GM18861 (cell line): Measurements from ENCODE around the gene ADORA1.

ENCODE experiments used
- ATAC-seq: cut with Tn5 transposase; IDR thresholded peaks from one replicate; pipeline ENCODE4 v1.9.1; 2021; ENCODE audit not compliant: unreplicated experiment

ADORA1 gene

DNA sequence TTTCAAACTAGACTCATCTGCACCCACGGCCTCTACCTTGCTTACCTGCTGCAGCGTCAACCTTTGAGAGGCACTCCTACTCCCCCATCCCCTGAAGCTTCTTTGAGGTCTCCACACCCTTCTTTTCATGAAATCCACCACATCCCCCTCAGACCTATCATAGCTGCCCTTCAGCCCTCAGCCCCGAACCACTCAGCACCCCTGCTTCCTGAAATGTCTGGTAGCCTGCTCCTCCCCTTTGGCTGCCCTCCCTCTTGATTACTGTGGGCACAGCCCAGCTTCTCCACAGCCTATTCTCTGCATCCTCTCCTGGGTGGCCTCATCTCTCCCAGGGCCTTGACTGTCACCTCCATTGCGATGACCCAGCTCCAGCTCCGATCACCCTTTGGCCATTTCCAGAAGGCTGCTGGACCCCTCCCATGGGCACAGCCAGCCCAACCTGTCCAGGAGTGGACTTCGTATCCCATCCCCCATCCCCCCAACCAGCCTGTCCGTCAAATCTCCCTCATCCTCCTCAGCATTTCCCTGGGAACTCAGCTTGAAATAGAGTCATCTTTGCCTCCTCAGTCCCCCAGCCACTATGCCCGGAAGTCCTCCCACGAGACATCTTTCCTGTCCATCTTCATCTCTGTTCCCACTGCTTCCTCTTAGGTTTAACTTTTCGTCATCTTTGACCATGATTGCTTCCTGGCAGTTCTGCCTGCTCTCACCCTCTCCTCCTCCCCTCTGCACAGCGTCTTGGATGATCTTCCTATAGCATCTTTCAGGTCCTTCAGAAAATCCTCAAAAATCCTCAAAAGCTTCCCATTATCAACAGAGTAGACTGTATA is 6.1 kb upstream of the ADORA1 start:
- ATAC-seq = no peak

DNA sequence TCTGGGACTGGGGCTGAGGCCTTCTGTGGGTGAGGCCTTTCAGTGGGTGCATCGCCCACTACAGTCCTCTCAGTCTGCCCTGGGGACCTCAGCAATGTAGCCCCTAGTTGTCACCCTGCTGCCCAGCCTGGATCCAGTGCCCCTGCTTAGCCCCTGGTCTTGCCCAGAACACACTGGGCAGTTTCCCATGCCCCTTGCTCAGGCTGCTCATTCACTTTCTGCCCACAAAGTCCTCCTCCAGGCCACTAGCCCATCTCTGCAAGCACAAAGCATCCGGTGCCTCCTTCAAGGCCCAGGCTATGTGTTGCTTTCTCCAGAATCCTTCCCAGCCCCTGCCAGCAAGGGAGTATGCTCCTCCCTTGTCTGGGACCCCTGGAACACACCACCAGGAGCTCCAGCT is 5.4 kb upstream of the ADORA1 start:
- no peak for ATAC-seq

DNA sequence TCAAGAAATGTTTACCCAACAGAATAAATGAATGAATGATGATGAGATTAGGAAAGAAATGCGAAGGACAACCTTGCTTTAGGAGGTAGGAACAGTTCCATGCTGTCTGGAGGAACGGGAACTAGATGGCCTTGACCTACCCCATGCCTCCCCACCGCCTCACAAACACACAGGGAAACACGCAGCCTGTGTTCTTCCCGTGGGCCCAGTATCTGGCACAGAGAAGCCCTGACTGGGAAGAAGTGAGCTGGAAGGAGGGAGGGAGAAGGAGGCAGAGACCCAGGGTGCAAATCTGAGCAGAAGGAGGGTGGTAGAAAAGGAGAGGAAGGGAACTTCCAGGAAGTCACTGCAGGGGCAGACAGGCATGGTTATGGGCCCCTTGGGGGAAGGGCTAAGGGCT is 3.5 kb upstream of the ADORA1 start:
- ATAC-seq = no peak

DNA sequence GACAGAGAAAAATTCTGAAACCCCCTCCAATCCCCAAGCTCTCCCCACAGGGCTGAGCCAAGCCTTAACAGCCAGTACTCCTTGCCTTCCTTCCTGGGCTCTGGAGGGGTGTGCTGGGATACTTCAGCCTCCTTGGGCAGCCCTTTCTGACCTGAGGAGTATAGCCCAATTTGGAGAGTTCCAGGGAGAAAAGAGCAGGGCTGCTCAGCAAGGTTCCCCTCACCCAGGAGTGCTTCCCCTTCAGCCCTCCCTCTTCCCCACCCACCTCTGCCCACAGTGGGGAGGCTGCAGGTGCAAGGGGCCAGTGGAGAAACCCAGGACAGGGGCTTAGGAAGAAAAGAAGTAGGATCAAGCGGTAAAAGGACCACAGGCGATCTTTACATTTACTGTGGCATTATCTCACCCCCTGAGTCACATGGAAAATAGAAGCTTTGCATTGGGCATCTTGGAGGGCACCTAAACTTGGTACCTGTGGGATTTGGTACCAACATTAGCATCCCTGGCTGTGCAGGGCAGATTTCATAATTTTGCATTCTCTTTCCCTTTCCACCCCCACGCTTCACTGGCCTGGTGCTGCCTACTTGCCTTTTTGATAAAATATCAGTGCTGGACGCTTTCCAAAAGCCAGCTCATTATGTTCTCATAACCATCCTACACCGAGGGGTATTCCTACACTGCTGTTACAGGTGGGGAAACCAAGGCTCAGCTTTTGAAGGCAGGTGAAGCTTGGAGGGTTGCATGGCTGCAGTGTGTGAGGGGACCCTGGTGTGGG is 2.8 kb upstream of the ADORA1 start:
- ATAC-seq = no peak

DNA sequence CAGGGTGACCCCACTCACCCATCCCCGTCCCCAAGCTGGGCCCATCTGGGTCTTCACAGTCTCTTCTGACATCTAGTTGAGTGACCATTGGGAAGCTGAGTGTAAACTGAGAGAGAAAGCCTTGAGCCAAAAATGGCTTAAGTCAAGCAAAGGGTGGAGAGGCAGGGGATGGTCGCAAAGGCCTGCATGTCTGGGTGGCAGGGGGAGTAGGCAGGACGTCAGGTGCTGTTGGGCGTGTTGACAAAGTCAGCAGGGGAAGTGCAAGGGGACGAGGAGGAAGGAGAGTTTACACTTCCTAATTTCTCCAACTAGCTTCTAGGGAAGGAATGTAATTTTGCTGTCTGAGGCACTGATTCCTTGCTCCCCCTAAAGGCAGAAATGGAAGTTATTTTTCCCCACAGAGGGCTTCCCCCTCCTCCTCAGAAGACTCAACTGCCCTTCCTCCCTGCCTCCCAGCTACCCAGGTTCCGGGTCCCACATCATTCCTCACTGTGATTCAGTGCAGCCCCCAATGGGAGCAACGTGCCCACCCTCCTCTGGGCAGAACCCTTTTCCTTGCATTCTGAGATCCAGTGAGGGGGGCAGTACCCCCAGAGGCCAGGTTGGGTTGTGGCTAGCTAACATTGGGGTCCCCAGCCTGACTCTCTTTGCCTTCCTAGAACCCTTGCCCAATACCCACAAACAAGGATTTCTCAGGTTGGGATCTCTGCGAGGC is 1.2 kb upstream of the ADORA1 start:
- no peak for ATAC-seq

DNA sequence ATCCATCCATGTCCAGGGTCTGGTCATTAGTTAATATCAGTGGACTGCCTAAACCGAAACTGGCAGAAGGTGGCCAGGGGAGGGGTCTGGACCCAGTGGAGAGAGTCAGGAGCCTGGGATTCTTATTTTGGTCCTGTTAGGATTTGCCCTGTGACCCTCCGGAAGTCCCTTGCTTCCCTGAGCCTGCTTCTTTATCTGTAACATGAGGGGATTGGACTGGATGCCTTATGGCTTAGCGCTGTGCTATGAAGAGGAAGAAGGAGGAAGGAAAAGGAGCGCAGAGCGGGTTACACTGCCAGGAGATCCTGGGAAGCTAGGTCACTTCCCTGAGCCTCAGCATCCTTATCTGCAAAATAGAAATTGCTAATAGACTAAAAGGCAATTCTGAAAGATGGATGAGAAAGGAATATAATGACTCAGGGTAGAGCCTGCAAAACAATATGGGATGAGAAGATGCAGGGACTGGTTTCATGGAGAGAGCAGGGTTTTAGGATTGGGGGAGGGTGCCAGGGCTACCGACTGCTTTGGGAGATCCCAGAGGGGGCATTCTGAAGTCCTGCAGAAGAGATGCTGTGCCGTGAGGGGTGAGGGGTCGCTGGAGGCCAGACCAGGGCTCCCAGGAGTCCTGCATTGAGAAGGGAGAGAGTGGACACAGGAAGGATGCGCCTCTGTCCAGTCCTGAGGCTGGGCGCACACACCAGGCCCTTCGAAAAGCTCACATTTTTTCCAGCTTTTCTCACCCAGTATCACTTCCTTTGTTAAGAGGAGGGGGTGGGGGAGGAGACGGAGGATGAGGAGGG is 460 bp upstream of the ADORA1 start:
- no peak for ATAC-seq

DNA sequence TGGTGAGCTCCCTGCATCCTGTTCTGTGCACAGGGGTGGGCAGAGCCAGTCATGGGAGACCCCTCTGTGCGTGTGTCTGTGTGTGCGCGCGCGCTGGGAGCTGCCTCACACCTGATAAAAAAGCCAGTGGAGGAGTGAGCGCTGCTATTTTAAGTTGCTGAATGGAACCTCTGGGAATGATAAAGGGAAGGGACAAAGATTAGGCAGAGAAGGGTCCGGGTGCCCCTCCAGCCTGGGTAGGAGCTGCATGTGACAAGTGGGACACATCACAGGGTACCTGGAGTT is 847 bp downstream of the ADORA1 start:
- no peak for ATAC-seq

DNA sequence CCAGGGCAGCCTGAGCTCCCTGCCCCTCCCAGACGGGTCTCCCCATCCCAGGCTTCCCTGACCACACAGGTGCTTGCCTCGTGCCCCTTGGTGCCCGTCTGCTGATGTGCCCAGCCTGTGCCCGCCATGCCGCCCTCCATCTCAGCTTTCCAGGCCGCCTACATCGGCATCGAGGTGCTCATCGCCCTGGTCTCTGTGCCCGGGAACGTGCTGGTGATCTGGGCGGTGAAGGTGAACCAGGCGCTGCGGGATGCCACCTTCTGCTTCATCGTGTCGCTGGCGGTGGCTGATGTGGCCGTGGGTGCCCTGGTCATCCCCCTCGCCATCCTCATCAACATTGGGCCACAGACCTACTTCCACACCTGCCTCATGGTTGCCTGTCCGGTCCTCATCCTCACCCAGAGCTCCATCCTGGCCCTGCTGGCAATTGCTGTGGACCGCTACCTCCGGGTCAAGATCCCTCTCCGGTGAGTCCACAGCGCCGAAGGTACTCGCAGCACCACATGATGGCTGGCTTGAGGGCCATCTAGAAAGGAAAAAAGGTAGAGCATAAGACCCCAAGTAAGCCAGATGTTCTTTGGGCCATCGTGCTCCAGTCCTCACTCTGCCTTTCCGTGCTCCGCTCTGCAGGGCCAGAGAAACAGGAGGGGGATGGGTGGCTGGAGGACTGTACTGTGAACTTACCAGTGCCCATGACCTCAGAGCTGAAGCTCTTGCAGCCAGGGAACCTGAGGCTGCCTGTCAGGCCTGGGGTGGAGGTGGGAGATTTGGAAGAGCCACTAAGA is 1.4 kb downstream of the ADORA1 start:
- no peak for ATAC-seq

DNA sequence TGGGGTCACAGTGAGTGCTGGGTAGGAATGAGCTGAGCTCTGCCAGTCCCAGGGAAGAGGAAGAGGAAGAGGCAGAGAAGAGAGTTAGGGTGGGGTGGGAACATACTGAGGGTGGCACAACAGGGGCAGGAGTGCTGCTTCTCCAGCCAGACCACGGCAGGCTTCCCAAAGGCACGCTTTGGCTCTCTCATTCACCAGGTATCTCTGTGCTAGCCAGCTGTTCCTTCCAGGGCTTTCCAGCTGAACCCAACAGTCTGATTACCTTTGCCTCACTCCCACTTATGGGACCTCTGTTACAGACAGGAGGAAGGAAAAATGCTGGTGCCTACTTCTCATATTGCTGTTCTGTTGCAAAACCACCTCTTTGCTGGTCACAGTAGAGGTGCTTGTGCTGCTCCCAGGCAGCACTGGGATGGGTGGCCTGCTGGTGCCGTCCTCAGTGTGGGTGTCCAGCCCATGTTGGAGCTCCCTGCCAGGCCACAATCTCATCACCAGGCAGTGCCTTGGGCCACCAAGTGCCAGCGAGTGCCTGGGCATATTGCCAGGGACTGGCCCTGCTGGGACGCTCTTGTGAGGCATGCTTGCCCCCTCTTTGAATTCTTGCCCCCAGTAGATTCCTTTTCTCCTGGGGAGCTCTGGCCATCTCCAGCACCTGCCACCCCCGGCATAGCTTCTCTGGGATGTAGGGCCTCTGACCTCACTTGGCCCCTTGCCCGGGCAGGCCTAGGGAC is 2.1 kb downstream of the ADORA1 start:
- ATAC-seq = no peak

DNA sequence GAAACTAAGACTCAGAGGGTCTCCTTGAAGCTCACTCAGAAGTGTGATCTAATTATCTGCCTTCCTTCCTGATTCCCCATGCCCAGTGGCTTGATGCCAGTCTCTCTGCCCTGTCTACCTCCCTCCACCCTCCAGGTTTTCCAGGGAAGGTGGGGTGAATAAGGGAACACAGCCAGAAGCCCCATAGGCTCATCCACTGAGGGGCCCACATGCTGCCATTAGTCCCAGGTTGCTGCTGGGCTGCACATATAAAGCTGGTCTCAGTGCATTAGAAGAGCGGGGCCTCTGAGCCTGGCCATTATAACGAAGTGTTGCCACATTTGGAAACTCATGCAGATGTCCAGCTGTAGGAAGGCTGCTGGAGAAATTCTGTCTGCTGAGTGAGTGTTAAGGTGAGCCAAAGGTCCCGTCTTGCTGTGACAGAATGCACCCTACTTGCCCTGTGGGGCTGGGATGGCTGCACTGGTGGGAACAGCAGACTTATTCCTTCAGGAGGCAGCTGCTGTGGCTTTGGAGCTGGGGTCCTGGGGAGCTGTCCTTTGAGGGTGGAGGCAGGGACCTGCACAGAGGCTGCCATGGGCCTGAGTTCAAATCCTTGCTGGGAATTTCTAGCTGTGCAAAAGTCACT is 2.9 kb downstream of the ADORA1 start:
- ATAC-seq = no peak

DNA sequence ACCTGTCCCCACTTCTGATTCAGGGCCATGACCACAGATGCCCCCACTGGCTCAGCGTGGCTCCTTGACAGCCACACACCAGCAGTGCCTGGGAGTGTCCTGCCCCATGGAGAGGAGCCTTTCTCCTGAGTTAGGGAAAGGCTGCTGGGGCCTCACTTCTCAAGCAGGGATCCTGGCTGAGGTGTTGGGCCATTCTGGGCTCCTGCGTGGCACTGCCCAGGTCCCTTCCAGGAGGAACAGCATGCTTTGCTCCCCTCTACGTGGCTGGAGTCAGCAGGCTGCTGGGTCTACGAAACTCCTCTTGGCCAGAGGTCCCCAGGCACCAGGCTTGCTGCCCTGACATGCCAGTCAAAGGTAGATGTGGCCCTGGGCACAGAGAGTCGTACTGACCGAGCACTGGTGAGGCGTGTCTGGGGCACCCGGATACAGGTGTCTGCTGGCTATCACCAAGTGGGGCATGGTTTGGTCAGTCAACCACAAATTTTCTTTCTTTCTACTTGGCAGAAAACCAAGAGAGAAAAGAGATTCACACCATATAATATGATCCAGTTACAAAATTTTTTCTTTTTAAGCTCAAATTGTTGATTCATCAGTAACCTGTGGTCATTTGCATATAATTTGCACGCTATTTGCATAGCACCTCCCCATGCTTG is 4.1 kb downstream of the ADORA1 start:
- ATAC-seq = no peak

DNA sequence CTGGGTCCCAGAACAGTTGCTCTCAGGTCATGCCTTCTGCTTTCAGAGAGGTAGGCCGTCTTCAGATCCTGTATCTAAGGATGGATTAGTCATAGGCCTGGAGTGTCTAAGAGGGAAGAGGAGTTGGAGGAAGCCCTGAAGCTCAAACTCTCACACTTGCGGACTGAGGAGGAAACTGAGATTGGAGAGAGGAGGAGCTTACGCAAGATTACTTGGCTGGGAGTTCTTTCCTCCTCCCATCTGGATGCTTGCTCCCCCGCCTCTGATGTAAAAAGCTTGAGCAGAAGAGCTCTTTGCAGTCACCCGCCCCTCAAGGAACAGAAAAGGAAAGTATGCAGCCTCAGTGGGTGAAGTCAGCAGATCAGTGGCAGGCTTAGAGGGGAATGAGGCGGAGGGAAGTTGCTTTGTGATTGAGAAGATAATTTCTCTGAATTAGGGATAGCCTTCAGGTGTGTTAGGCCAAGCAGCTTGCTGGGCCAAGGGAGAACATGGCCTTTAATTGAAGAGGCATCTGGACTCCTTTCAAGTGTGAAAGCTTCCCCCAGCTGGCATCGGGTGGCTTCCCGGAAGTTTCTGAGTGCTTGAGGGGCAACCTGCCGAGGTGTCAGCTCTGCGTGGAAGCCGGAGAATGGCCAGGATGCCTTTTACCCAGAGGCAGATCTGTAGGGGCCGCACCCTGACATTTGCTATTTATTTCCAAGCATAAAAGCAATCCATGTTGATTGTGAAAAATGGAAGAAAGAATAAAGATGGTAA is 6.6 kb downstream of the ADORA1 start:
- no peak for ATAC-seq

DNA sequence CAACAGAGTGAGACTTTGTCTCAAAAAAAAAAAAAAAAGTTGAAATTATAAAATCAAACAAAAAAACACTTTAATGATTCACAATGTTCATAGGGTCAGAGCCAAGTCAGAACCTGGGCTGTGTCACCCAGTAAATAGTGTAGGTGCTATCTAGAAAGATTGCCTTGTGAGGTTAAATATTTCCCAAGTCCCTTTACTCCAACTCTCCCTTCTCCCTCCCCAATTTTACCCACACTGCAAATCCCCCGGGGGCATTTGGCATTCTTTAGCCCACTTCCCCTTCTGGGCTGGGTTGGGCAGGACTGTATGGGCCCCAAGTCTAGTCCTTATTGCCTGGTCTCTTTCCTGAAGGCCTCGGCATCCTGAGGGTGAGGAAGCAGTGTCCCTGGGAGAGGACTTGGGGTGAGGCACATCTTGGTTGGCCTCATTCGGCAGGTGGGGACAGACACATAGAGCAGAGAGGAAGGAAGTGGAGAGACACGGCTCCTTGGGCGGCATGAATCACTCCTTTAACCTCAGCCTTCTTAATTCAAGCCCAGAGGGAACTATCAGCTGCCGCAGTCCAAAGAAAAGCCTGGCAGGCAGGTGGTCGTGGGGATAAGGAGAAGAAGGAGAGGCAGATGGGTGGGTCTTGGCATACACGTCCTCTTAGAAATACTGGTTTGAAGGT is 8.2 kb downstream of the ADORA1 start:
- no peak for ATAC-seq

DNA sequence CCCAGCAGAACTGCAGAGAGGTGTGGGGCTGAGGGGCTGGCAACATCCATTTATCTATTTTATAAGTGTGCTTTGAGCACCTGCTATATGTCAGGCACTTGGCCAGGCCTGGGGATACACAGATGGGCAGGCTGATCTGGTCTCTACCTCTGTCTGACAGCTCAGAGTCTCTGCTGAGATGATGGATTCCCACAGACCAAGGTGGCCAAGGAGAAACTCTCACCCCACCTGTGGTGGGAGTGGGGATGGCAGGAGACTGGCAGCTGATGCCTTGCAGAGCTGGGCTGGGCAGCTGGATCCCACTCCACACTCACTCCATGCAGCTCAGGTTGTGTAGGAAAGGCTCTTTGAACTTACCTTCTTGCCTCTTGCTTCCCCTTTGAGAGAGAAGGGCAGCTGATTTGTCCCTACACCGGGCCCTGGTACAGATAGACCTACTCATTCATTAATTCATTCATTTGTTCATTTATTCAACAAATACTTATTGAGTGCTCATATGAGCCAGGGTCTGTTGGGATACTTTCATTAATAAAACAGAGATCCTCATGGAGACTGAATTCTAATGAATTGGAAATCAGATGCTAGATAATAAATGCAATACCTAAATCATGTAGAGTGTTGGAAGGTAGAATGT is 9.0 kb downstream of the ADORA1 start:
- no peak for ATAC-seq

DNA sequence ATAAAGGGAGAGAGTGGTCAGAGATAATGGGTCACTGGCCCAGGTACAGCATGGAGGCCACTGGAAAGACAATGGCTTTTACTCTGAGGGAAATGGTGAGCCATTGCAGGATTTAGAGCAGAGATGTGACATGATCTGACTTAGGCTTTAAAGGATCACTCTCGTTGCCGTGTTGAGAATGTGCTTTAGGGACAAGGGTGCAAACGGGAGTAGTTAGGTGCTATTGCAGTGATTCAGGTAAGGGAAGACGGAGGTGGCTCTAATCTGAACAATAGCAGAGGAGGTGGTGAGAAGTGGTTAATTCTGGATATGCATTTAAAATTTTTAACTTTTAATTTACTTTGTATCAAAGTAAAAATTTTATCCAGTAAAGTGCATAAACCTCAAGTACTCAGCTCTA is 9.8 kb downstream of the ADORA1 start:
- ATAC-seq = no peak

DNA sequence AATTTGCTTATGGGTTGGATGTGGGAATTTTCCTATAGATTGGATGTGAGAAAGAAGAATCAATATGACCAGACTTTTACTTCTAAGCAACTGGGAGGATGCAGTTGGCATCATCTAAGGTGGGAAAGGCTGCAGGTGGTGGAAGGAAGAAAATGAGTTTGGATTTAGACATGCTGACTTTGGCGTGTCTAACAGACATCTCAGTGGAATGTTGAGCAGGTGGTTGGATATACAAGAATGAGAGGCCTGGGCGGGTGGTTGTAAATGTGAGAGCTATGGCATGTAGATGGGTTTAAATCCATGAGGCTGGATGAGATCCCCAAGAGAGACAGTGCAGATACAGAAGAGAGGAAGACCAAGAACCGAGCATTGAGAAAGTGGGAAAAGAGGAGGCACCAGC is 10.5 kb downstream of the ADORA1 start:
- no peak for ATAC-seq

DNA sequence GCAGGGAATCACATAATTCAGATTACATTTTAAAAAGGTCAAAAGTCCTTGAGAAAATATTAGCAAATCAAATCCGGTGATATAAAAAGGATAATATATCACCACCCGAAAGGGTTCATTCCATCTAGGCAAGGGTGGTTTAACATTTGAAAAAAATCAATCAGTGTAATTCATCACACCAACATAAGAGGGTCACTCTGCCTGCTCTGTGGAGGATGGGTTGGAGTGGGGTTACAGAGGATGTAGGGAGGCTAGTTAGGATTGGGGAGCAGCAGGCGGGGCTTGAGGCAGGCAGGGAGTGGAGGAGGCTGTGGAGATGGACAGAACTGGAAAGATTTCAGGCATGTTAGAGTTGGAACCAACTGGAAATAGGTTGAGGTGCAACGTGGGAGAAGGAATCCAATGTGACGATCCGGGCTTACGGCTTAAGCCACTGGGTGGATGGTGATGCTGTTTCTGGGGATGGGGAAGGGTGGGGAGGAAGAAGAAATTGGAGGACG is 12.5 kb downstream of the ADORA1 start:
- no peak for ATAC-seq
